Measurements from ENCODE around the gene PRTG.

PRTG gene

DNA sequence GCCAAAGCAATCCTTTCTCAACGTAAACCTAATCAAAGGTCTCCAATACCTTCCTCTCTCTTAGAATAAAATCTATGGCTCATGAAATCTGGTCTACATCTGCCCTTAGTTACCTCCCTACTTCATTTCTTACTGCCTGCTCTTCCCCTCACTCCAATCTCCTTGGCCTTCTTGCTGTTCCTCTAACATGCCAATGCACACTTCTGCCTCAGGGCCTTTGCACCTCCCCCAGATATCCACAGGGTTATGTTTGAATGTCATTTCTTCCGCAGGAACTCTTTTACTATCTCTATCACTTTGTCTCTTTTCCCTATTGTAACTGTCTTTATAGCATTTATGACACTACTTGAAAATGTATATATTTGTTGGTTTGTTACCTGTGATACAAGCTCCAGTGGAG is 110.5 kb downstream of the PRTG start:
- no peak overlapping the region for H3K4me3 ChIP-seq (ENCODE audit: low read length)
- H3K9ac ChIP-seq (ENCODE audit: low read length): no peak overlapping the region
- no peak overlapping the region for H3K4me2 ChIP-seq (ENCODE audit: low read length)
- H2AFZ ChIP-seq (ENCODE audit: low read depth, low read length): no peak overlapping the region
- TF ChIP-seq EZH2phosphoT487 (IDR thresholded peaks at IDR 0.05; ENCODE audit: low read depth): no peak
- H4K20me1 ChIP-seq (ENCODE audit: insufficient read depth, low read length): no peaks in the 10 kb centered on the region
- no peaks in the 10 kb centered on the region for H3K9me3 ChIP-seq (ENCODE audit: insufficient read depth, low read length)
- no peaks in the 10 kb centered on the region for H3K27me3 ChIP-seq (ENCODE audit: low read depth, low read length)
- H3K79me2 ChIP-seq (ENCODE audit: low read length): no peaks in the 10 kb centered on the region
- peaks cover 13% of the 10 kb centered on the region for H3K4me1 ChIP-seq (ENCODE audit: low read length)
- H3K36me3 ChIP-seq (replicated peaks; ENCODE audit: low read depth, low read length): no peaks in the 10 kb centered on the region
- no peak overlapping the region for H3K27ac ChIP-seq (ENCODE audit: low read length)

- no peaks in the 10 kb centered on the region for H3K79me2 ChIP-seq (ENCODE audit: low read length)
- H3K4me1 ChIP-seq (ENCODE audit: low read length): peaks cover 13% of the 10 kb centered on the region
- TF ChIP-seq CTCF (IDR thresholded peaks at IDR 0.05; ENCODE audit: low read depth, low read length): no peak
- TF ChIP-seq EZH2phosphoT487 (IDR thresholded peaks at IDR 0.05; ENCODE audit: low read depth): no peak
- no peaks in the 10 kb centered on the region for H3K36me3 ChIP-seq (replicated peaks; ENCODE audit: low read depth, low read length)
- no peaks in the 10 kb centered on the region for H3K9me3 ChIP-seq (ENCODE audit: insufficient read depth, low read length)
- no peak overlapping the region for H3K4me2 ChIP-seq (ENCODE audit: low read length)
- no peak overlapping the region for H3K9ac ChIP-seq (ENCODE audit: low read length)
- peak overlapping the region; percentile 25 for H2AFZ ChIP-seq (ENCODE audit: low read depth, low read length)
- no peaks in the 10 kb centered on the region for H3K27me3 ChIP-seq (ENCODE audit: low read depth, low read length)
- H3K27ac ChIP-seq (ENCODE audit: low read length): no peak overlapping the region
- H3K4me3 ChIP-seq (ENCODE audit: low read length): no peak overlapping the region
- no peaks in the 10 kb centered on the region for H4K20me1 ChIP-seq (ENCODE audit: insufficient read depth, low read length)
Measured at GRCh38 chr15:55630858-55631257, 112.1 kb downstream of the PRTG start.

DNA sequence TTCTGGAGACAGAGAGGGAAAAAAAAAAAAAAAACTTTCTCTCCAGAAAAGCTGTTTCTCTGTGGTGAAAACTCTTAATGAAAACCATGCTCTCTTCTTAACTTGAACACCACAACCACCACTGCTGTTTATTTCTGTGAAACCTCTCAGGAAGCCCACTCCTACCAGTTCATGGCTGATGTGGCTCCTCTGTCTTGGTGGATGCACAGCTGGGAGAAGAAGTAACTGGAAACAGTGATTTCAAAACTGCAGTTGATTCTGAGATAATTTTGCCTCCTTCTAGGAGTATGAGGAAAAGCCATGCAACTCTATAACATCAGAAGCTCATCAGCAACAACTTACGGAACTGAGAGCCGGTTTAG is 114.6 kb downstream of the PRTG start:
- Histone ChIP-seq H4K20me1 (ENCODE audit: insufficient read depth, low read length) (no peaks in the 10 kb centered on the region), H3K4me2 (ENCODE audit: low read length) (peak overlapping the region; percentile 79), H3K27ac (ENCODE audit: low read length) (no peak overlapping the region), H3K9me3 (ENCODE audit: insufficient read depth, low read length) (no peaks in the 10 kb centered on the region), H3K9ac (ENCODE audit: low read length) (peak overlapping the region; percentile 32; the same call in 1 of the 2 replicates), H3K27me3 (ENCODE audit: low read depth, low read length) (no peaks in the 10 kb centered on the region), H3K36me3 (replicated peaks; ENCODE audit: low read depth, low read length) (no peaks in the 10 kb centered on the region), H3K4me3 (ENCODE audit: low read length) (peak overlapping the region; percentile 61), H2AFZ (ENCODE audit: low read depth, low read length) (peak overlapping the region; percentile 100), H3K79me2 (ENCODE audit: low read length) (no peaks in the 10 kb centered on the region), H3K4me1 (ENCODE audit: low read length) (peaks cover 17% of the 10 kb centered on the region)
- TF ChIP-seq CTCF (IDR thresholded peaks at IDR 0.05; ENCODE audit: low read depth, low read length): no peak
- TF ChIP-seq EZH2phosphoT487 (IDR thresholded peaks at IDR 0.05; ENCODE audit: low read depth): no peak

DNA sequence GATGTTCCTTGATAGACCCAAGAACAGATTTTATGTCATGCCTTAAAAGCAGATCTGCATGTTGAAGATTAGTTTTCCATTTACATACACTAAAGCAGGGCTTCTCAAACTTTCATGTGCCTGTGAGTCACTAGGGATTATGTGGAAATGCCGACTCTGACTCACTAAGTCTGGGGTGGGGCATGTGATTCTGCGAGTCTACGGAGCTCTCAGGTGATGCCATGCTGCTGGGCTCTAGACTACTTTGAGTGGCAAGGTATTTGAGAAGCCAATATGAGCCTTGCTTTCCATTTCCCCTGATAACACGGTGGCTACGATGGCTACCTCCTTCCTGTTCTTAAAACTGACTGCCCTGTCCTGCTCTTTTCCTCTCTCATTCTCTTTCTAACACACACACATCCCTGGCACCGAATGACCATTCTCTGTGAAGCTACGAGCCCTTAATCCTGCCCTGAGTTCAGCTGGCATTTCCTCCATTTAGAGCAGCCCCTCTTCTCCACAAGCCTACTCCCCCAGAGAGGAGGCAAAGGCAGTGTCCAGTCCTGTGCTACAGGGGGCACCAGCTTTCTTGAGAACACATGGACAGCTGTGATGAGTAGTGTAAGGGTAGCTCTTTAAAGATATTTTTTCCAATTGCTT is 115.1 kb downstream of the PRTG start:
- no peaks in the 10 kb centered on the region for H3K27me3 ChIP-seq (ENCODE audit: low read depth, low read length)
- peak overlapping the region; percentile 100 for H2AFZ ChIP-seq (ENCODE audit: low read depth, low read length)
- peaks cover 17% of the 10 kb centered on the region for H3K4me1 ChIP-seq (ENCODE audit: low read length)
- TF ChIP-seq EZH2phosphoT487 (IDR thresholded peaks at IDR 0.05; ENCODE audit: low read depth): no peak
- TF ChIP-seq CTCF (IDR thresholded peaks at IDR 0.05; ENCODE audit: low read depth, low read length): peak; percentile 24
- H4K20me1 ChIP-seq (ENCODE audit: insufficient read depth, low read length): no peaks in the 10 kb centered on the region
- H3K27ac ChIP-seq (ENCODE audit: low read length): no peak overlapping the region
- H3K9ac ChIP-seq (ENCODE audit: low read length): peak overlapping the region; percentile 32
- H3K79me2 ChIP-seq (ENCODE audit: low read length): no peaks in the 10 kb centered on the region
- no peaks in the 10 kb centered on the region for H3K9me3 ChIP-seq (ENCODE audit: insufficient read depth, low read length)
- H3K4me2 ChIP-seq (ENCODE audit: low read length): peak overlapping the region; percentile 79
- peak overlapping the region; percentile 61 for H3K4me3 ChIP-seq (ENCODE audit: low read length)
- H3K36me3 ChIP-seq (replicated peaks; ENCODE audit: low read depth, low read length): no peaks in the 10 kb centered on the region

Data from OCI-LY3 (cell line).